GM12801 (cell line): ENCODE measurements around the gene CREB5.

ENCODE experiments used
- TF ChIP-seq, protein P1 (sequence below): IDR thresholded peaks from one replicate; pipeline ENCODE4 v1.5.1; 2011; ENCODE audit warnings: control low read depth; ENCODE audit not compliant: insufficient read length; ENCODE audit errors: extremely low read depth

The CREB5 gene

DNA sequence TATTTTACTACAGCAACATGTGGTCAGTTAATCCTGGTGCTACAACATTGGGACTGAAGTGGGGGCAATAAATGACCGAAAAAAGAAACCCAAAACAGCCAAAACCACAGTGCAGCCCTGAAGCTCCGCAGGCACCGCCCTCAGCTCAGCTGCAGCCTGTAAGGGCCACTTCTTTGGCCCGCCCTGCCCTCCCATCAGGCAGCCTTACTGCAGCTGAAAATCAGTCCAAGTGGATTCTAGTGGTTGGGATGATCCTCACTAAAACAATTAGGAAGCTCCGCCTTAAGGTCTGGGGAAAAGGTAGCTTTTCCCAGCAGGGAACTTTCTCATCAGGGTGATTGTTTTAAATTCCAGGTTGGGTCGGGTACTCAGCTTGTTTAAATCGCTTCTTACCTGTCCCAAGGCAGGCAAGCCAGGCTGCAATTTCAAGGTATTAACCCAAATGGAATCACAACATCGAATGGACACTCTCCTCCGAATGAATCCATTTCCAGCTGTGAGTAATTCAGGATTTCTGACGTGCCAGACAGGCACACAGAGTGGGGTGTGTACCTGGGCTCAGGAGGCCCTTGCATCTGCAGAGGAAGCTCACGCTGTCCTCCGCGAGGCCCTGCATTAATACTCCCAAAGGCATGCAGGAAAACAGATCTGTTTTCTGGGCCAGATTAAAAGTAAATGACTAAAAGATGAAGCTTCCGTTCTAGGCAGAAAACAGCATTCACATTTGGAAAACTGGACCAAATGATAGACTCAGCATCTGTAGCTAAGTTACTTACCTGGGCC lies 104.3 kb downstream of the CREB5 start:
- TF ChIP-seq, protein P1, sequence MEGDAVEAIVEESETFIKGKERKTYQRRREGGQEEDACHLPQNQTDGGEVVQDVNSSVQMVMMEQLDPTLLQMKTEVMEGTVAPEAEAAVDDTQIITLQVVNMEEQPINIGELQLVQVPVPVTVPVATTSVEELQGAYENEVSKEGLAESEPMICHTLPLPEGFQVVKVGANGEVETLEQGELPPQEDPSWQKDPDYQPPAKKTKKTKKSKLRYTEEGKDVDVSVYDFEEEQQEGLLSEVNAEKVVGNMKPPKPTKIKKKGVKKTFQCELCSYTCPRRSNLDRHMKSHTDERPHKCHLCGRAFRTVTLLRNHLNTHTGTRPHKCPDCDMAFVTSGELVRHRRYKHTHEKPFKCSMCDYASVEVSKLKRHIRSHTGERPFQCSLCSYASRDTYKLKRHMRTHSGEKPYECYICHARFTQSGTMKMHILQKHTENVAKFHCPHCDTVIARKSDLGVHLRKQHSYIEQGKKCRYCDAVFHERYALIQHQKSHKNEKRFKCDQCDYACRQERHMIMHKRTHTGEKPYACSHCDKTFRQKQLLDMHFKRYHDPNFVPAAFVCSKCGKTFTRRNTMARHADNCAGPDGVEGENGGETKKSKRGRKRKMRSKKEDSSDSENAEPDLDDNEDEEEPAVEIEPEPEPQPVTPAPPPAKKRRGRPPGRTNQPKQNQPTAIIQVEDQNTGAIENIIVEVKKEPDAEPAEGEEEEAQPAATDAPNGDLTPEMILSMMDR: no peak

DNA sequence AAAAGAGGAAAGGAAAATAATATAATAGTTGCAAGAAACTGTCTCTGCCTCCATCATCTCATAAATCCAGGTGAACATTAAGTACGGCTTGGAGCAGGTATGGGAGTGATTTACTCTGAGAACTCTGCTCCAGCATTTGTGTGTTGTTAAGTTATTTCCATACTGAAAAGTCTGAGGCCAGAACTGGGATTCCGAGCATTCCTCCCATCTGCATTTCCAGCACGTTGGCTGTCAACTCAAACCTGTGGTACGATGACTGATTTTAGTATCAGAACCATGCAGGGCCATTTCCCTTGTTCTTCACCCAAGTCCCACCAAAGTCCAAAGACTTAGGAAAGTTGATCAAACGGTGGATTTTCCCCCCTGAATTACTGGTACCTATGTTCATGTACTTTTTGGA lies 104.9 kb downstream of the CREB5 start:
- TF ChIP-seq, protein P1: no peak

DNA sequence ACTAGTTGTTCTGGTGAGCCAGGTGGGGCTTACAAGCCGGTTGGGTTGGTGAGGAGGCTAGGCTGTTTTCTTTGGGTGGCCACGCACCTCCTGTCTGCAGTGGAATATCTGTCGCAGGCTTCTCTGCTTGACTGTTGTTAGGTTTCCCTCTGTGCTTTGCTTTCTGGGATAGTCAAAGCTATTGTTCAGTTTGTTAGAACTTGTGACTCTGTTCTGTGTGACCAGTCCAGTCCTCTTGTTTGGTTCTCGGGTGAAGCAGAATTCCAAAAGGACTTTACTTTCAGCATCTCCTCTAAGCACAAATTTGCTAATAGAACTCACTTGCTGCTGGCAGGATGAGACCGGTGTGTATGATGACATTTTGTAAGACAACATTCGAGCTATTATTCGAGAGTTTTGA lies 105.3 kb downstream of the CREB5 start:
- TF ChIP-seq, protein P1: no peak

DNA sequence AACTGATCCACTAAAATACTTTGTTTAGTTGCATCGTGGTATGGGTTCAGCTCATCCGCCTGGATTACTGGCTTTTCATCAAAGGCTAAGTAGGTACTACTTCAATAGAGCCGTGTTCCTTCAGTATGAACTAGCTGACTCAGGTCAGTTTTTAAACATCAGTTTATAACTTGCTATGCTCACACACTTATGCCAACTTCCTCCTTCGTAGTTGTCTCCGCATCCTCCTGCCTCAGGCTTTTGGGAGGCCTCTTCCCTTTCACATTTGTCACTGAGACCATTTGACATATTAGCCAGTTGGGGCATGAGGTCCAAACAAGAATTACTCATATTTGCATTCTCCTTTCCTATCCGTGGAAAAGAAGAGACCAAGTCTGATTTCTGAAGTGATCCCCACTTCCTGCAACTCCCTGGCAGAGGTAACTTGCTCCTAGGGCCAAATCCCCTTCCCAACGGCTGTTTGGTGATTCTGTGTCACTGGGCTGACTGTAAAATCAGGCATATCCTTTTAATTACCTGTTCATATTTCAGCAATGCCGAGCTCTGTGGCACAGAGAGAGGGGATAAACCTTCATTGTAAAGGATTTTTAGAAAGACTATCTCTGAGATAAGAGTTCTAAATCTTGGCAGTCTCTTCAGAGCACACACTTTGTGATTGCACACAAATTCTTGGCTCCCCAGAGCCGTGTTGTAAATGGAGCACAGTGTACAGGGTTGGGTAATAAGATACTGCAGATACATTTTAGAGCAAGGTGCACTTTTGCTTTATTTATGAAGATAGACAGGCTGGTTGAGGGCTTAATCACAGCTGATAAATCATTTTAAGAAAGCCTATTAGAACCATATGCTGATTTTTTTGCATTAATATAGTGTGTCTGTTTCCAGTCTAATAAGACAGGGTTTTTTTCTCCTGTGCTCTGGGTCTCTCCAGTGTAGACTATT lies 108.0 kb downstream of the CREB5 start:
- TF ChIP-seq, protein P1: no peak

DNA sequence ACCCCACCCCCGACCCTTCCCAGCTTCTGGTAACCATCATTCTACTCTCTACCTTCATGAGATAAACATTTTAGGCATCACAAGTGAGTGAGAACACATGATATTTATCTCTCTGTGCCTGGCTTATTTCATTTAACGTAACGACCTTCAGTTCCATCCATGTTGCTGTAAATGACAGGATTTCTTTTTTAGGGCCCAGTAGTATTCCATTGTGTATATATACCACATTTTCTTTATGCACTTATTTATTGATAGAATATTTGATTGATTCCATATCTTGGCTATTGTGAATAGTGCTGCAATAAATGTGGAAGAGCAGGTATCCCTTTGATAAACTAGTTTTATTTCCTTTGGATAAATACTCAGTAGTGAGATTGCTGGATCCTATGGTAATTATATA lies 112.7 kb downstream of the CREB5 start:
- TF ChIP-seq, protein P1: no peak

DNA sequence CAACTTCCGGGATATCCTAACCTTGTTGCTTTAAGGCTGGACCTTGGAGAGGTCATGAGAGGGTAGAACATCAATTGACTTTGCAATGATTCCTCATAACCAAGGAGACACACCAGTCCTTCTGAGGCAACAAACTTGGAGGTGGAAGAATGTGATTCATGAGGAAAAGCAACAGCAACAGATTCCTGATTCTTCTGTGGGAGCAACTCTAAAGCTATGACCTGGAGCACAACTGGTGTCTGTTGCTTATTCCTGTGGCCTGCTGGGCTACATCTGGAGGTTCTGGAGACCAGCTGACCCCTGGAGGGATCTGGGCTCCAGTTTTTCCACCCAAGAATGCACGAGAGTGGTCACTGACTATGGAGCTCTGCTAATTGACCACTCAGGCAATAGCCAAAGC lies 116.6 kb downstream of the CREB5 start:
- TF ChIP-seq, protein P1: no peak

DNA sequence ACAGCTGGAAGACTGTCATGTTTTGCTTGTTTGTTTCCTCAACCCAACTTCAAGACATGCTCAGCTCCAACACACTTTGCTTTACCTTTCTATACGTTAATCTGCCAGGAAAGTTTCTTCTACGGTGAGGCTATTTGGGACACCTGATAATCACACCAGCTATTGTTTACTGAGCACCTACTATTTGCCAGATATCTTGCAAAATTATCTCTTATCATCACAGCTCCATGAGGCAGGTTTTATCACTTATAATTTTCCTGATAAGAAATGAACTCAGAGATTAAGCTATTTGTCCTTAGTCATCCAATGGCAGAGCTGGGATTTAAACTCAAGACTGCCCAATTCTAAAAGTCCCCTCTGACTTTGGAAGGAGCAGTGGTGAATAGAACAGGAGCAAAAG lies 117.4 kb downstream of the CREB5 start:
- TF ChIP-seq, protein P1: no peak
